ENCODE measurements around the gene HOXB1. TPM values are rescaled to one million over a fixed set of nuclear protein-coding genes. Genes with fewer than 3 reads are reported as not detected.

The HOXB1 gene
- total RNA-seq: not detected in 2 replicates

GRCh38 chr17:48530887-48531272, at the start of gene HOXB1:
Gene HOXB1 (minus strand): TSS chr17:48531011. CDS start chr17:48530904, 107 bp downstream.

GRCh38 chr17:48577946-48578615, 47.3 kb upstream of the HOXB1 start, which contains the start of gene HOXB4:
Gene HOXB4 (minus strand): TSS chr17:48578350. CDS start chr17:48578319, 31 bp downstream.

GRCh38 chr17:48545022-48545375, 14.2 kb upstream of the HOXB1 start, which contains the start of gene HOXB2:
Gene HOXB2 (minus strand): TSS chr17:48545109. CDS start chr17:48544911, 198 bp downstream.

Other genes starting within 250 kb of the HOXB1 start
- not detected in 2 replicates for gene SKAP1, start 100.8 kb downstream of the HOXB1 start, total RNA-seq
- 8.7 and 10.4 TPM in 2 replicates for gene HOXB2, start 14.1 kb upstream of the HOXB1 start, total RNA-seq
- gene HOXB4, start 47.3 kb upstream of the HOXB1 start, total RNA-seq: 2.9 and 5.8 TPM in 2 replicates
- gene HOXB3, start 59.2 kb upstream of the HOXB1 start, total RNA-seq: 16.7 and 17.3 TPM in 2 replicates
- gene HOXB5, start 62.8 kb upstream of the HOXB1 start, total RNA-seq: under 0.01 and 0.29 TPM in 2 replicates
- 0.73 and 0.83 TPM in 2 replicates for gene HOXB6, start 74.0 kb upstream of the HOXB1 start, total RNA-seq
- gene HOXB7, start 80.0 kb upstream of the HOXB1 start, total RNA-seq: 1.7 and 2.0 TPM in 2 replicates
- not detected in 2 replicates for gene HOXB8, start 84.3 kb upstream of the HOXB1 start, total RNA-seq
- gene HOXB9, start 95.3 kb upstream of the HOXB1 start, total RNA-seq: under 0.01 TPM in 1 of 2 replicates, not detected in the other
- gene PRAC1, start 191.5 kb upstream of the HOXB1 start, total RNA-seq: not detected in 2 replicates
- gene PRAC2, start 192.2 kb upstream of the HOXB1 start, total RNA-seq: not detected in 2 replicates
- gene HOXB13, start 197.7 kb upstream of the HOXB1 start, total RNA-seq: not detected in 2 replicates